D721Med (cell line): ENCODE data around the gene CHST4.

Experiments
- DNase-seq: peaks from one replicate; pipeline ENCODE4 v3.0.0; 2011; ENCODE audit warnings: low spot score; ENCODE audit not compliant: insufficient read length
- FAIRE-seq: peaks from 2 replicates; lab custom pipeline; 2011; peaks lifted over from hg19 to GRCh38; lab: Jason Lieb, UNC
- CTCF ChIP-seq: IDR thresholded peaks from 2 replicates; pipeline ENCODE4 v1.5.1; 2012; ENCODE audit warnings: mild to moderate bottlenecking, control low read depth; ENCODE audit not compliant: insufficient read depth; ENCODE audit errors: missing control alignments

The CHST4 gene

GRCh38 chr16:71537643-71538042 lies 11.4 kb downstream of the CHST4 start:
- TF ChIP-seq CTCF, result peak; percentile 53
- FAIRE-seq (no peak), DNase-seq (peak; percentile 32)

- DNase-seq (no peak), FAIRE-seq (no peak)
- TF ChIP-seq CTCF, result peak; percentile 64
Measured at GRCh38 chr16:71542377-71542776, 16.2 kb downstream of the CHST4 start.

- FAIRE-seq (no peak), DNase-seq (no peak)
- TF ChIP-seq CTCF, result no peak
Measured at GRCh38 chr16:71547168-71547567, 20.9 kb downstream of the CHST4 start.

GRCh38 chr16:71552698-71553503 lies 26.7 kb downstream of the CHST4 start:
- no peak for FAIRE-seq
- TF ChIP-seq CTCF, result no peak
- DNase-seq, result no peak

GRCh38 chr16:71555230-71555891 lies 29.1 kb downstream of the CHST4 start:
- FAIRE-seq (no peak), DNase-seq (no peak)
- no peak for TF ChIP-seq CTCF

- FAIRE-seq (no peak), DNase-seq (no peak)
- no peak for TF ChIP-seq CTCF
Measured at GRCh38 chr16:71557299-71557698, 31.1 kb downstream of the CHST4 start.
